22Rv1 (cell line): ENCODE results near the gene RPL22.

Experiments
- ZFX ChIP-seq: fragments of 450-650 bp; IDR thresholded peaks from 2 replicates; pipeline ENCODE4 v1.6.1; 2017; ENCODE audit warnings: antibody characterized with exemption, borderline replicate concordance
- TF ChIP-seq, protein P1 (sequence below): fragments of 450-650 bp; IDR thresholded peaks from 2 replicates; pipeline ENCODE4 v1.5.1; 2017; ENCODE audit warnings: mild to moderate bottlenecking

DNA sequence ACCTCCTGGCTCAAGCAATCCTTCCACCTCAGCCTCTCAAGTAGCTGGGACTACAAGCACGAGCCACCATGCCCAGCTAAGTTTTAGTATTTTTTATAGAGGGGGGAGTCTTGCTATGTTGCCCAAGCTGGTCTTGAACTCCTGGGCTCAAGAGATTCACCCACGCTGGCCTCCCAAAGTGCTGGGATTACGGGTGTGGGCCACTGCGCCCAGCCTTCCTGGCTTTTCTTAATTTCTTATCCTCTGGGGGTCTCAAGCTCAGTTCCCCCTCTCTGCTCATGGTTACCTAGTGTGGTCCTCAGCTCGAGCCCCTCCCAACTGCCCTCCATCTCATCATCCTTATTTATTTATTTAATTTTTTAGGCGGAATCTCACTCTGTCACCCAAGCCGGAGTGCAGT lies 2.9 kb upstream of the RPL22 start:
- TF ChIP-seq, protein P1, sequence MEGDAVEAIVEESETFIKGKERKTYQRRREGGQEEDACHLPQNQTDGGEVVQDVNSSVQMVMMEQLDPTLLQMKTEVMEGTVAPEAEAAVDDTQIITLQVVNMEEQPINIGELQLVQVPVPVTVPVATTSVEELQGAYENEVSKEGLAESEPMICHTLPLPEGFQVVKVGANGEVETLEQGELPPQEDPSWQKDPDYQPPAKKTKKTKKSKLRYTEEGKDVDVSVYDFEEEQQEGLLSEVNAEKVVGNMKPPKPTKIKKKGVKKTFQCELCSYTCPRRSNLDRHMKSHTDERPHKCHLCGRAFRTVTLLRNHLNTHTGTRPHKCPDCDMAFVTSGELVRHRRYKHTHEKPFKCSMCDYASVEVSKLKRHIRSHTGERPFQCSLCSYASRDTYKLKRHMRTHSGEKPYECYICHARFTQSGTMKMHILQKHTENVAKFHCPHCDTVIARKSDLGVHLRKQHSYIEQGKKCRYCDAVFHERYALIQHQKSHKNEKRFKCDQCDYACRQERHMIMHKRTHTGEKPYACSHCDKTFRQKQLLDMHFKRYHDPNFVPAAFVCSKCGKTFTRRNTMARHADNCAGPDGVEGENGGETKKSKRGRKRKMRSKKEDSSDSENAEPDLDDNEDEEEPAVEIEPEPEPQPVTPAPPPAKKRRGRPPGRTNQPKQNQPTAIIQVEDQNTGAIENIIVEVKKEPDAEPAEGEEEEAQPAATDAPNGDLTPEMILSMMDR = no peak
- no peak for TF ChIP-seq ZFX
